HUES6 (cell line): Measurements from ENCODE around the gene FRYL.

Experiments used
- H3K27ac ChIP-seq: 2 replicates; pipeline ENCODE4 v1.7.0; 2013; ENCODE audit warnings: low read depth, mild to moderate bottlenecking, low read length, inconsistent platforms
- H3K27me3 ChIP-seq: 2 replicates; pipeline ENCODE4 v1.6.1; 2013; ENCODE audit warnings: low read length; ENCODE audit not compliant: control insufficient read depth, insufficient read depth
- H3K36me3 ChIP-seq: 2 replicates; pipeline ENCODE4 v1.6.1; 2013; ENCODE audit warnings: low read length; ENCODE audit not compliant: control insufficient read depth, insufficient read depth
- H3K4me1 ChIP-seq: 2 replicates; pipeline ENCODE4 v1.6.1; 2013; ENCODE audit warnings: low read length; ENCODE audit not compliant: control insufficient read depth, insufficient read depth
- H3K4me3 ChIP-seq: 2 replicates; pipeline ENCODE4 v1.5.1; 2013; ENCODE audit warnings: low read depth, low read length
- H3K9ac ChIP-seq: one replicate; pipeline ENCODE4 v1.6.1; 2013; ENCODE audit warnings: mild to moderate bottlenecking, low read length
- H3K9me3 ChIP-seq: 2 replicates; pipeline ENCODE4 v1.6.1; 2013; ENCODE audit warnings: low read depth, low read length; ENCODE audit not compliant: control insufficient read depth, insufficient read depth

FRYL gene

GRCh38 chr4:48636911-48637310, 143.2 kb downstream of the FRYL start:
- no peak overlapping the region for H3K4me3 ChIP-seq
- no peaks in the 10 kb centered on the region for H3K9me3 ChIP-seq
- H3K27me3 ChIP-seq, result no peaks in the 10 kb centered on the region
- no peaks in the 10 kb centered on the region for H3K36me3 ChIP-seq
- H3K9ac ChIP-seq, result no peak overlapping the region
- peaks cover 21% of the 10 kb centered on the region; the same call in 1 of the 2 replicates for H3K4me1 ChIP-seq
- H3K27ac ChIP-seq, result no peak overlapping the region

GRCh38 chr4:48635980-48636379, 144.1 kb downstream of the FRYL start:
- no peak overlapping the region for H3K4me3 ChIP-seq
- no peaks in the 10 kb centered on the region for H3K27me3 ChIP-seq
- H3K4me1 ChIP-seq, result peaks cover 19% of the 10 kb centered on the region; the same call in 1 of the 2 replicates
- H3K9me3 ChIP-seq, result no peaks in the 10 kb centered on the region
- no peaks in the 10 kb centered on the region for H3K36me3 ChIP-seq
- H3K9ac ChIP-seq, result no peak overlapping the region
- H3K27ac ChIP-seq, result no peak overlapping the region

GRCh38 chr4:48635310-48635709, 144.8 kb downstream of the FRYL start:
- H3K27me3 ChIP-seq, result no peaks in the 10 kb centered on the region
- H3K9me3 ChIP-seq, result no peaks in the 10 kb centered on the region
- no peak overlapping the region for H3K27ac ChIP-seq
- no peaks in the 10 kb centered on the region for H3K36me3 ChIP-seq
- peaks cover 16% of the 10 kb centered on the region; the same call in 1 of the 2 replicates for H3K4me1 ChIP-seq
- H3K9ac ChIP-seq, result no peak overlapping the region
- no peak overlapping the region for H3K4me3 ChIP-seq

GRCh38 chr4:48634688-48635308, 145.3 kb downstream of the FRYL start:
- Histone ChIP-seq H3K4me3 (no peak overlapping the region), H3K9me3 (no peaks in the 10 kb centered on the region), H3K27me3 (no peaks in the 10 kb centered on the region), H3K27ac (no peak overlapping the region), H3K4me1 (peaks cover 16% of the 10 kb centered on the region; the same call in 1 of the 2 replicates), H3K36me3 (no peaks in the 10 kb centered on the region), H3K9ac (no peak overlapping the region)

DNA sequence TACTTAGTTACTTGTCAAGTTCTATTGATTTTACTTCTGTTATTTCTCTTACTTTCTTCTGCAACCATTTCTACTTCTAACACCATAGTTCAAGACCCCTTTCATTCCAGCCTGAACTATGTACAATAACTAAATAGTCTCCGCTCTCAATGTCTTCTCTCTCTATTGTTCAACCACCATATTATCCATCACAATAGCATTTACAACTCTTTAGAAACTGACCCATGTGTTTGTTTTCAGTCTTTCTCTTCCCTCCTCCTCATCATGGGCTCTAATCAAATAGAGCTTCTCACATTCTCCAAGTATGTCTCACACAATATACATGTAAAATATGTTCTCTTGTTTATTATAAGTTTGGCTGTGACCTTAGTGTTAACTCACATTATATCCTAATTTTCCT, 146.4 kb downstream of the FRYL start:
- Histone ChIP-seq H3K9ac (no peak overlapping the region), H3K4me1 (peaks cover 16% of the 10 kb centered on the region; the same call in 1 of the 2 replicates), H3K4me3 (no peak overlapping the region), H3K27ac (no peak overlapping the region), H3K9me3 (no peaks in the 10 kb centered on the region), H3K36me3 (no peaks in the 10 kb centered on the region), H3K27me3 (no peaks in the 10 kb centered on the region)

- no peaks in the 10 kb centered on the region for H3K9me3 ChIP-seq
- H3K27ac ChIP-seq, result no peak overlapping the region
- peaks cover 11% of the 10 kb centered on the region; the same call in 1 of the 2 replicates for H3K4me1 ChIP-seq
- H3K27me3 ChIP-seq, result no peaks in the 10 kb centered on the region
- H3K4me3 ChIP-seq, result no peak overlapping the region
- no peaks in the 10 kb centered on the region for H3K36me3 ChIP-seq
- H3K9ac ChIP-seq, result no peak overlapping the region
Observed at GRCh38 chr4:48629458-48629857, 150.6 kb downstream of the FRYL start.

DNA sequence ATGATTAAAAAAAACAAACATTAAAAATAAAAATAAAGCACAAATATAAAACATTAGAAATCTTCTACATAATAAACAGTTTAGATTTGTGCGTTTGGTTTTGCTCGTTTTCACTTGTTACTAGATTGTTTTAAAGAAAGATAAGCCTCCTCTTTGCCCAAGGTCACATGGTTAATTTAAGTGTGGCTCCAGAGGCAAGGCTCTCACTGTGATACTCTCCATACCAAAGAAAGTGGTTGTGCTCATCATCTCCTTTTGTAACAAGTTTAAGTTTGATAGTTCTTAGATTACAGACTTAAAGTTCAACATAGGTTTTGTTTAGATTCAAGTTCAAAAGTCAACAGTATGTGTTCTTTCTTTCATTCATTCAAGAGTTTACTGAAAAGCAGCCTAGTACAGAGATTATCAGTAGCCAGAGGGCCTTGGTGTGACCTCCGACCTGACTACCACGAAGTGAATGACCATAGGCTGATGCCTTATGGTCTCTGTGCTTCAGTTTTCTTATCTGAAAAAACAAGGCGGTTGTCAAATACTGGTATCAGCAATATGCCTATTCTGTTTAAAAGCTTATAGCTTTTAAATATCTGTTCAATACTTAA, 156.8 kb downstream of the FRYL start:
- Histone ChIP-seq H3K4me1 (no peaks in the 10 kb centered on the region; the same call in 1 of the 2 replicates), H3K4me3 (no peak overlapping the region), H3K36me3 (peaks cover 21% of the 10 kb centered on the region), H3K9me3 (no peaks in the 10 kb centered on the region), H3K27me3 (no peaks in the 10 kb centered on the region), H3K9ac (no peak overlapping the region), H3K27ac (no peak overlapping the region)

- peaks cover 21% of the 10 kb centered on the region for H3K36me3 ChIP-seq
- peak overlapping the region; percentile 2; the same call in 1 of the 2 replicates for H3K27ac ChIP-seq
- H3K9ac ChIP-seq, result no peak overlapping the region
- H3K9me3 ChIP-seq, result no peaks in the 10 kb centered on the region
- H3K27me3 ChIP-seq, result no peaks in the 10 kb centered on the region
- no peaks in the 10 kb centered on the region; the same call in 1 of the 2 replicates for H3K4me1 ChIP-seq
- no peak overlapping the region for H3K4me3 ChIP-seq
Observed at GRCh38 chr4:48620831-48621230, 159.2 kb downstream of the FRYL start.

DNA sequence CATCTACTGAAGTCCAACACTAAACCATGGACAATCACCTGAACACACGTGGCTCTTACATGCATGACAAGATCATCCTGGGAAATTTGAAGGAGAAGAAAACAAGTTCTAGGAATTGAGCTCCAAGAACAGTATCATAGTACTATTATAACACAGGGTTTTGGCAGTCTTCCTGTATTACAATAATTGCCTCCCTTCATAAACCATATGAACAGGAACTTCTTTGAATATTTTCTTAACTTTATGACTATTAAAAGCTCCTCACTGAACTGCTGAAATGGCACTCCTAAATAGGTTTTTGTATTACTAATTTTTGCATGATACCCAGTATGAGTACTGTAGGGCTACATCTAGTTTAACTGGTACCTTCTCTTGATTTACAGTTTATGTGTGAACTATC, 160.0 kb downstream of the FRYL start:
- Histone ChIP-seq H3K9me3 (no peaks in the 10 kb centered on the region), H3K36me3 (peaks cover 21% of the 10 kb centered on the region), H3K4me1 (no peaks in the 10 kb centered on the region; the same call in 1 of the 2 replicates), H3K27ac (no peak overlapping the region), H3K4me3 (no peak overlapping the region), H3K9ac (no peak overlapping the region), H3K27me3 (no peaks in the 10 kb centered on the region)

- peaks cover 4% of the 10 kb centered on the region; the same call in 1 of the 2 replicates for H3K36me3 ChIP-seq
- no peak overlapping the region for H3K27ac ChIP-seq
- H3K9ac ChIP-seq, result no peak overlapping the region
- no peaks in the 10 kb centered on the region for H3K4me1 ChIP-seq
- no peaks in the 10 kb centered on the region for H3K27me3 ChIP-seq
- H3K4me3 ChIP-seq, result no peak overlapping the region
- H3K9me3 ChIP-seq, result no peaks in the 10 kb centered on the region
Observed at GRCh38 chr4:48604527-48604926, 175.6 kb downstream of the FRYL start.

DNA sequence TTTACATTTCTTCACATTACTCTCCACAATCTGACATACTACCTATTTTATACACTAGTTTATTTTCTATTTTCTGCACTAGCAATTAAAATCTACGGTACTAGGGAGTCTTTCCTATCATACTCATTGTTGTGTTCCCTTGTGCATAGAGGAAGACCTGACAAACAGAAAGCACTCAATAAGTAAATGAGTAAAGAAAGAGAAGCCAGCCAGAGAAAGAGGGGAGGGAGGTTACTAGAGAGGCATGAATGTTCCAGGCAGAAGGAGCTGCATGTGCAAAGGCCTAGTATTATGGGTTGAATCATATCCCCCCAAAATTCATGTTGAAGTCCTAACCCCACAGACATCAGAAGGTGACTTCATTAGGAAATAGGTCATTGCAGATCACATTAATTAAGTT, 176.0 kb downstream of the FRYL start:
- Histone ChIP-seq H3K36me3 (peaks cover 4% of the 10 kb centered on the region; the same call in 1 of the 2 replicates), H3K9ac (no peak overlapping the region), H3K4me3 (no peak overlapping the region), H3K27ac (no peak overlapping the region), H3K27me3 (no peaks in the 10 kb centered on the region), H3K4me1 (no peaks in the 10 kb centered on the region), H3K9me3 (no peaks in the 10 kb centered on the region)
